Mucosa of rectum (tissue), 2 donors: ENCODE measurements around the gene SNX24.

ENCODE experiments used
- H3K27ac ChIP-seq, 2 donors: one replicate each; pipeline ENCODE4 v1.7.0; 2013; ENCODE audit warnings: inconsistent platforms in 2 of 2, low read depth in 2 of 2, low read length in 2 of 2
- H3K27me3 ChIP-seq, 2 donors: one replicate each; pipeline ENCODE4 v1.7.0; 2013; ENCODE audit warnings: low read length in 2 of 2; ENCODE audit not compliant: control insufficient read depth in 2 of 2, insufficient read depth in 2 of 2
- H3K36me3 ChIP-seq, 2 donors: one replicate each; pipeline ENCODE4 v1.7.0; 2013; ENCODE audit warnings: low read length in 2 of 2; ENCODE audit not compliant: control insufficient read depth in 2 of 2, insufficient read depth in 2 of 2
- H3K4me1 ChIP-seq, 2 donors: one replicate each; pipeline ENCODE4 v1.7.0; 2013; ENCODE audit warnings: low read length in 2 of 2, mild to moderate bottlenecking in 1 of 2; ENCODE audit not compliant: control insufficient read depth in 2 of 2, insufficient read depth in 2 of 2
- H3K4me3 ChIP-seq, 2 donors: one replicate each; pipeline ENCODE4 v1.7.0; 2013; ENCODE audit warnings: low read length in 2 of 2
- H3K9ac ChIP-seq, 2 donors: one replicate each; pipeline ENCODE4 v1.7.0; 2013; ENCODE audit warnings: low read length in 2 of 2, low read depth in 1 of 2, mild to moderate bottlenecking in 1 of 2
- H3K9me3 ChIP-seq, 2 donors: one replicate each; pipeline ENCODE4 v1.7.0; 2013; ENCODE audit warnings: low read length in 2 of 2; ENCODE audit not compliant: control insufficient read depth in 2 of 2
- donor health status: healthy.
- donor health status: Normal muscosa, but diverticular disease.

Gene SNX24

DNA sequence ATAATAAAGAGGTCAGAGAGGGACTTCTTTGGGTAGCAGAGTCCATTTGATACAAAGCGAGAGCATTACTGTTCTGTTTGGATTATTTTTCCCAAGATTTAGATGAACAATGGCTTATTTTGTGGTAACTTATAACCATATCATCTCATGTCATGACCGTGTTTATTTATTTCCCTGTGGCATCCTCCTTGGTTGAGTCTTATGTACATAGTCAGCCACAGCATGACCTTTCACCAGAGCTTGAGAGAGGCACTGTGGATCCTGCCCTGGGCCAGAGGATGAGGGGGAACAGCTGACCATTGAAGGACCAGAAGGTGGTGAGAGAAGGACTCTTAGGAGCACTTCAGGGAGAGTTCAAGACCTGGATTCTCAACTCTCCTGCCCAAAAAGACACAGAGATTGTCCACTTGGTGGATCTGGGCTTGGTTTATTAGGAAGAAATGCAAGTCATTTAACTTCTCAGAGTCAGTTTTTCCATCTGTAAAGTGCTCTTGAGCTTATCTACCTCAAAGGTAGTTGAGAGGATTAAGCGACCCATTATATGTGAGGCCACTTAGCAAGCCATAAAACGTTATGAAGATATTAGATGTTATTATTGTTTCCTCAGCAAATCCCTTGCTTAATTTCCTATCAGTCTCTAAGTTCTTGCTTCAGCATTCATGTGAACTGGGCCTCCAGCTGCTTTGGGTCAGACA lies 139.7 kb downstream of the SNX24 start:
- H3K4me3 ChIP-seq: no peak overlapping the region
- no peak overlapping the region for H3K27ac ChIP-seq
- no peaks in the 10 kb centered on the region for H3K36me3 ChIP-seq
- no peaks in the 10 kb centered on the region for H3K27me3 ChIP-seq
- H3K9me3 ChIP-seq: no peaks in the 10 kb centered on the region
- H3K4me1 ChIP-seq: no peaks in the 10 kb centered on the region
- no peak overlapping the region for H3K9ac ChIP-seq

DNA sequence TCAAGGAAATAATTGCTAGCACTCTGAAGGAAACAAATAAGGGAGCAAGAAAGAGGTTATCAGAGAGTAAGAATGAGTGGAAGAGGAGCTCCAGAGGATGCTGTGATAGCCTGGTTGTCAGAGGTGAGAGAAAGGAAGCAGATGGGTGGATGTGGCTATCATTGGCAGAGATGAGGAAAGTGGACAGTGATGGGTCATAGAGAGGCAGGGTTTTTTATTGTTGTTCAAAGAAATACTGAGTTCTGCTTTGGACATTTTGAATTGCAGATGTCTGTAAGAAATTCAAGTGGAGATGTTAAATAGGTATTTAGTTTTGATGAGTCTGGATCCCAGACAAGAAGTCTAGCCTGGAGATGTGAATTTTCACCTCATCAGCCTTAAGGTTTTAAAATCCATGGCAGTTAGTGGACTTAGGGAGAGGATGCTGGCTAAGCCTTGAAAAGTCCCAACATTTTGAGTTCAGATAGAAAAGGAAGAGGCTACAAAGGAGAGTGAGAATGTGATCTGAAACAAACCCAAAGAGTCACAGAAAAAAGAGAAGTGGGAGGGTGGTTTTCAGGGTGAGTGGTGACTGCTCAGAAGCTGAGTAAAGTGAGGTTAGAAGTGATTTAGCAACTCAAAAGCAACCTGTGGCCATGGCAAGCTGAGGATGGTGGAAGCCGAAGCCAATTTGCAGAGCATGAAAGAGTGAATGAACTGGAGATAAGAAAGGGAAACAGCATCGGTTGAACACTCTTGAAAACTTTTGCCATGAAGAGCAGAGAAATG lies 140.7 kb downstream of the SNX24 start:
- Histone ChIP-seq H3K27ac (no peak overlapping the region), H3K36me3 (no peaks in the 10 kb centered on the region), H3K27me3 (no peaks in the 10 kb centered on the region), H3K4me1 (no peaks in the 10 kb centered on the region), H3K9me3 (no peaks in the 10 kb centered on the region), H3K4me3 (no peak overlapping the region), H3K9ac (no peak overlapping the region)

DNA sequence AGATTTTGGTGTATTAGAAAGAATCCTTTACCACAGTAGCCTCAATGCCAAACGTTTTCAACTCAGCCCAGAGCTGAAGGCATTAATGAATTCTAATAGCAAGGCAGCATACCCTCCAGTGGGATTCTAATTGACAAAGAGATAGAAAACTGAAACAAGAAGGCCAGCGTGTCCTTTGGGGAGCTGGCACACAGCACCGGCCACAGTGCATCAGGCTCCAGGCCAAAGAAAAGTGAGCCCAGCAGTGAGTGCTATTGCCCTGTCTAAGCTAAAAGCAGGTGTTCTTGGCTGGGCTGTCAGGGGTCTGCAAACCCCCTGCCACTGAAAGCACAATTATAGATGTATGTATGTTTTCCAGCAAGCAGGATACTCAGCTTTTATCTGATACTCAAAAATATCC lies 150.7 kb downstream of the SNX24 start:
- H3K27me3 ChIP-seq: no peaks in the 10 kb centered on the region
- no peak overlapping the region for H3K9ac ChIP-seq
- no peak overlapping the region for H3K4me3 ChIP-seq
- no peak overlapping the region for H3K27ac ChIP-seq
- H3K9me3 ChIP-seq: no peaks in the 10 kb centered on the region
- H3K4me1 ChIP-seq: no peaks in the 10 kb centered on the region
- no peaks in the 10 kb centered on the region for H3K36me3 ChIP-seq

DNA sequence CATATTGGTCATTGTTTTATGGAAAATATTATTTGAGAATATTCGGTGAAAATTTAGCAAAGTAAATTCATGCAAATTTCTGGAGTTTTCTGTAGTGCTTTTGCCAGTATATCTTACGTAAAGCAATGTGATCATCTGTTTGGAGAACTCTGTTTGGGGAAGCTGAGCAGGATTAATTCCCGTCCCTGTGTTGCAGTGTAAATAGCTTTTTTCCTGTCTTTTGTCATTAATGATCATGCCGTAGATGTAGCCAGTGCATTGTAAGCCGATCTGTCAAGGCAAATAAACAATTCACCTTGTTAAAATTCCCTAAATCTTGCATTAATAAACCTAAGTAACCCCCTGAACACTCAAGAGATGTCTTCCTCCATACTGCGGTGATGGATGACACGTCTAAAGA lies 151.9 kb downstream of the SNX24 start:
- no peak overlapping the region for H3K9ac ChIP-seq
- no peak overlapping the region for H3K27ac ChIP-seq
- no peak overlapping the region for H3K4me3 ChIP-seq
- no peaks in the 10 kb centered on the region for H3K9me3 ChIP-seq
- peaks cover 0 to 2% of the 10 kb centered on the region in 2 donors for H3K36me3 ChIP-seq
- H3K4me1 ChIP-seq: no peaks in the 10 kb centered on the region
- H3K27me3 ChIP-seq: no peaks in the 10 kb centered on the region

DNA sequence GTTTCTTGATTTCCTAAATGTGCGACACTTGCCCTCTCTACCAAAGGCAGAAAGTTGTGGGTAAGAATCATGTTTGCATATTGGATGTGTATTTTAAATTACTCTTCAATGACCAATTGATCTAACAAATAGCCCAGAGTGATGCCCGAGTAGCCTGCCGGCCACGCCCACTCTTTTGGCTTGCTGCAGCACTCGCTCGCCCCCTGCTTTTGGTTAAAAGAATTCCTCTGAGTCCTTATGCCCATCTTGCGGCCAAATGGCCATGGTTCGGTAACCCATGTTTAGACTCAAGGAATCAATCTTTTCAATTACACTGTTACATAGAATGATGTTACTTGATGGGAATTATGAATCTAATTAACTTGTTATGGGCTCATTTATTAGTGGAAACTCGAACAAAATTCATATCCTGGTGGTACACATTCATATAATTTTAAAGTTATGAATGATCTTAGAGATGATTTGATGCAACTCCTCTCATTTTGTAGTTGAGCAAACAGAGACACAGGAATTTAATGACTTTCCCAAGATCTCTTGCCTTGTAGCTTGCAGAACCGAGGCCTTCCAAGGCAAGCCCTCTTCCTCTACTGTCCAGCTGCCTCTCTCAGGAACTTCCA lies 154.6 kb downstream of the SNX24 start:
- Histone ChIP-seq H3K9me3 (no peaks in the 10 kb centered on the region), H3K27me3 (no peaks in the 10 kb centered on the region), H3K36me3 (peaks cover 0 to 2% of the 10 kb centered on the region in 2 donors), H3K27ac (no peak overlapping the region), H3K9ac (no peak overlapping the region), H3K4me3 (no peak overlapping the region), H3K4me1 (no peaks in the 10 kb centered on the region)

DNA sequence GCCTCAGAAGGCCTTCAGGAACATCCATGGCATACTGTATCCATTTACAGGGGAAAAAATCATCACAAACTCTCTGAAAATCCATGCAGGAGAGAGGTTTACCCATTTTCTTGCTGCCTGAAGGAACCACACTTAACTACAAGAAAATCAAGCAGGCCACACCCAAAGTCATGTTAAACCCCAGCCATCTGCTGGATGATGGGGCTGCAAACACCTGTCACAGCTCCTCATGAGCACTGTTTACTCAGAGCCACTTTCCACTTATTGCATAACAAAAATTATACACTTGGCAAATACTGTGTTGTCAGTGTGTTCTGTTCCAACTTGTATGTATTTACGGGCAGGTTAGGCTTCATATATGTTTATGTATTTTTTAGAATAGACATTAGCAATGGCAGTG lies 155.3 kb downstream of the SNX24 start:
- Histone ChIP-seq H3K9ac (no peak overlapping the region), H3K4me1 (no peaks in the 10 kb centered on the region)

DNA sequence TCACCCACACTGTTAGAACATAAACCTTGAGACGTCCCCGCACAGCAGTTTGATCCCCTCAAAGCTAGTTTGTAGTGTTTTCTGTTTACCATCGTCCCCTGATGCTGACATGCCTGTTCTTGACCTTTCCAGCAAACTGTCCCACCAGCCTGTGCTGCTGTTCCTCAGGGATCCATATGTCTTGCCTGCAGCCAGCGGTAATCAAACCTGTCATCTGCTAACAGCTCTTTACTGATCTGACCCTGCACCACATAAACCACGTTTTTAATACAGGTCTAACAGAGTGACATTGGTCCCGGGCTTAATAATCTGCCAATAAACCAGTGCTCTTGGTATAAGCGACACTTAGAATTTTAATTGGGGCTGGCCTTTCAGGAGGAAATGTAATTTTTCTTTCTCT lies 156.4 kb downstream of the SNX24 start:
- Histone ChIP-seq H3K4me3 (no peak overlapping the region), H3K9ac (no peak overlapping the region), H3K9me3 (no peaks in the 10 kb centered on the region), H3K4me1 (no peaks in the 10 kb centered on the region), H3K27ac (no peak overlapping the region), H3K36me3 (peaks cover 0 to 2% of the 10 kb centered on the region in 2 donors), H3K27me3 (no peaks in the 10 kb centered on the region)

More for the DNA sequence above, 155.3 kb downstream of the SNX24 start:
- H3K36me3 ChIP-seq: peaks cover 0 to 2% of the 10 kb centered on the region in 2 donors
- H3K9me3 ChIP-seq: no peaks in the 10 kb centered on the region
- no peak overlapping the region for H3K27ac ChIP-seq
- H3K4me3 ChIP-seq: no peak overlapping the region
- no peaks in the 10 kb centered on the region for H3K27me3 ChIP-seq

DNA sequence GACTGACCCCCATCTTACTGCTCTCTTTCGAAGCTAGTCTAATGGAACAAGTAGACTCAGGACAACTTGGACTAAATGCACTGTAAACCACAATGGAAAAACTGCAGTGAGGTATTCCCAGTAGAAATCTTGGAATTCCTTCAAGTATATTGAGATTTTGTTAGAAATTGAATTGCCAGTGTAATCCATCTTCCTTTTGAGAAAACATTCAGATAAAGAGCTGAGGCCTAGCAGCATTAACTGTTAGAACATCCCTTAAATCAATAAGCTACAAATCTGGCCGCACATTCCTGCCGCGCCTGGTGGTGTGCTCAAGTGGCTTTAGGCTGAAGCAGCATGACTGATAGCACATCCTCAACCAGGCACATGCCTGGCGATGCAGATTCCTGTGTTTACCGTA lies 161.8 kb downstream of the SNX24 start:
- no peaks in the 10 kb centered on the region for H3K27me3 ChIP-seq
- no peaks in the 10 kb centered on the region for H3K4me1 ChIP-seq
- H3K9me3 ChIP-seq: no peaks in the 10 kb centered on the region
- no peak overlapping the region for H3K4me3 ChIP-seq
- no peak overlapping the region for H3K9ac ChIP-seq
- peaks cover 0 to 3% of the 10 kb centered on the region in 2 donors for H3K36me3 ChIP-seq
- H3K27ac ChIP-seq: no peak overlapping the region

DNA sequence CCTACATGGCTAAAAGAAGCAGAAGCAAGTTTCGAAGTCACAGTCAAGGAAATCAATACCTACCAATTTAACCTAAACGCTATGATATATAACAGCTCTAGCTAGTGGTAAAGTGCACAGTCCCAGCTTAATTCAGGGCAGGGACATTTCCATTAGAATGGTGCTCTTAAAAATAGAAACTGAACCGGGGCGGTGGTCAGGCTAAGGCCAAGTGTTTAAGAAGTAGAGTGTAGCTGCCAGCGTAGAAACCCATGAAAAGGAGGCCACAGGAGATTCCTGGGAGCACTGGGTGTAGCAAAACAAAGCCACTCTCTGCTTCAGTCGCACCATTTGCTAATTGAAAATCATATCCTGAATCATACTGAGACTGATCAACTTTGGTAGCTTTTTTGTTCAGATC lies 162.3 kb downstream of the SNX24 start:
- Histone ChIP-seq H3K9me3 (no peaks in the 10 kb centered on the region), H3K36me3 (peaks cover 0 to 3% of the 10 kb centered on the region in 2 donors), H3K9ac (no peak overlapping the region), H3K4me3 (no peak overlapping the region), H3K27ac (no peak overlapping the region), H3K27me3 (no peaks in the 10 kb centered on the region), H3K4me1 (no peaks in the 10 kb centered on the region)

DNA sequence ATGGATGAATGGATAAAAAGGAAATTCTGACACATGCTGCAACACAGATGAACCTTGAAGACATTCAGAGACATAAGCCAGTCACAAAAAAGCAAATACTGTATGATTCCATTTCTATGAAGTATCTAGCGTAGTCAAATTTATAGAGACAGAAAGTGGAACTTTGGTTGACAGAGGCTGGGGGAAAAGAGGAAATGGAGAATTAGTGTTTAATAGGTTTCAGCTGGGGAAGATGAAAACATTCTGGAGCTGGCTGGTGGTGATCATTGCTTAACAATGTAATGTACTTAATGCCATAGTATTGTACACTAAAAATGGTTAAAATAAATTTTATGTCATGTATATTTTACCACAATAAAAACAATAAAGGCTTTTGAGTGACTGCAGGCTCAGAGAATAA lies 166.9 kb downstream of the SNX24 start:
- H3K36me3 ChIP-seq: peaks cover 0 to 3% of the 10 kb centered on the region in 2 donors
- H3K27ac ChIP-seq: no peak overlapping the region
- H3K4me3 ChIP-seq: no peak overlapping the region
- no peak overlapping the region for H3K9ac ChIP-seq
- no peaks in the 10 kb centered on the region for H3K4me1 ChIP-seq
- no peaks in the 10 kb centered on the region for H3K9me3 ChIP-seq
- H3K27me3 ChIP-seq: no peaks in the 10 kb centered on the region
